Type B pancreatic cell (in vitro differentiated cells): ENCODE results near the gene FRMPD1. TPM values are rescaled to one million over a fixed set of nuclear protein-coding genes. Genes with fewer than 3 reads are reported as not detected.

Source experiments
- DNase-seq: peaks from one replicate; pipeline ENCODE4 v3.0.0; 2021; ENCODE audit warnings: mixed read lengths; ENCODE audit not compliant: unreplicated experiment; ENCODE audit errors: extremely low spot score
- H3K27ac Mint-ChIP-seq: 2 replicates; pipeline ENCODE4 v1.8.0; 2021; ENCODE audit warnings: mild to moderate bottlenecking, mixed read lengths
- H3K27me3 Mint-ChIP-seq: 2 replicates; pipeline ENCODE4 v1.8.0; 2021; ENCODE audit warnings: mixed read lengths
- H3K36me3 Mint-ChIP-seq: 2 replicates; pipeline ENCODE4 v1.8.0; 2021; ENCODE audit warnings: mixed read lengths
- H3K4me1 Mint-ChIP-seq: one replicate; pipeline ENCODE4 v1.8.0; 2021; ENCODE audit warnings: mixed read lengths; ENCODE audit not compliant: unreplicated experiment
- H3K4me3 Mint-ChIP-seq: 2 replicates; pipeline ENCODE4 v1.8.0; 2021; ENCODE audit warnings: mild to moderate bottlenecking, mixed read lengths
- H3K9me3 Mint-ChIP-seq: 2 replicates; pipeline ENCODE4 v1.8.0; 2021; ENCODE audit warnings: mixed read lengths
- total RNA-seq: library from RNA; stranded (reverse); gene quantifications from 2 replicates; pipeline ENCODE4 v1.2.1, GENCODE V29; 2021; ENCODE audit warnings: low replicate concordance
- TF ChIP-seq, protein P1 (sequence below): fragments of 200-600 bp; sonication (generic); conservative IDR thresholded peaks from 2 replicates; pipeline ENCODE4 v1.5.0; 2021; ENCODE audit warnings: antibody characterized with exemption, mild to moderate bottlenecking

Gene FRMPD1
- total RNA-seq, 1 donor from 2014 or later = 0.82 TPM

GRCh38 chr9:37635808-37636207 lies 14.9 kb upstream of the FRMPD1 start:
- TF ChIP-seq, protein P1, sequence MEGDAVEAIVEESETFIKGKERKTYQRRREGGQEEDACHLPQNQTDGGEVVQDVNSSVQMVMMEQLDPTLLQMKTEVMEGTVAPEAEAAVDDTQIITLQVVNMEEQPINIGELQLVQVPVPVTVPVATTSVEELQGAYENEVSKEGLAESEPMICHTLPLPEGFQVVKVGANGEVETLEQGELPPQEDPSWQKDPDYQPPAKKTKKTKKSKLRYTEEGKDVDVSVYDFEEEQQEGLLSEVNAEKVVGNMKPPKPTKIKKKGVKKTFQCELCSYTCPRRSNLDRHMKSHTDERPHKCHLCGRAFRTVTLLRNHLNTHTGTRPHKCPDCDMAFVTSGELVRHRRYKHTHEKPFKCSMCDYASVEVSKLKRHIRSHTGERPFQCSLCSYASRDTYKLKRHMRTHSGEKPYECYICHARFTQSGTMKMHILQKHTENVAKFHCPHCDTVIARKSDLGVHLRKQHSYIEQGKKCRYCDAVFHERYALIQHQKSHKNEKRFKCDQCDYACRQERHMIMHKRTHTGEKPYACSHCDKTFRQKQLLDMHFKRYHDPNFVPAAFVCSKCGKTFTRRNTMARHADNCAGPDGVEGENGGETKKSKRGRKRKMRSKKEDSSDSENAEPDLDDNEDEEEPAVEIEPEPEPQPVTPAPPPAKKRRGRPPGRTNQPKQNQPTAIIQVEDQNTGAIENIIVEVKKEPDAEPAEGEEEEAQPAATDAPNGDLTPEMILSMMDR = no peak
- Mint-ChIP-seq H3K27me3 (peaks cover 6% of the 10 kb centered on the region), H3K27ac (no peak overlapping the region), H3K36me3 (no peaks in the 10 kb centered on the region), H3K4me1 (no peaks in the 10 kb centered on the region), H3K9me3 (no peaks in the 10 kb centered on the region), H3K4me3 (no peak overlapping the region)
- no peak for DNase-seq

- Mint-ChIP-seq H3K4me3 (no peak overlapping the region), H3K36me3 (no peaks in the 10 kb centered on the region), H3K27ac (no peak overlapping the region), H3K4me1 (no peaks in the 10 kb centered on the region), H3K9me3 (no peaks in the 10 kb centered on the region), H3K27me3 (peaks cover 9% of the 10 kb centered on the region)
- TF ChIP-seq, protein P1 = no peak
- DNase-seq = no peak
These were observed 14.0 kb upstream of the FRMPD1 start for GRCh38 chr9:37636511-37637448.

DNA sequence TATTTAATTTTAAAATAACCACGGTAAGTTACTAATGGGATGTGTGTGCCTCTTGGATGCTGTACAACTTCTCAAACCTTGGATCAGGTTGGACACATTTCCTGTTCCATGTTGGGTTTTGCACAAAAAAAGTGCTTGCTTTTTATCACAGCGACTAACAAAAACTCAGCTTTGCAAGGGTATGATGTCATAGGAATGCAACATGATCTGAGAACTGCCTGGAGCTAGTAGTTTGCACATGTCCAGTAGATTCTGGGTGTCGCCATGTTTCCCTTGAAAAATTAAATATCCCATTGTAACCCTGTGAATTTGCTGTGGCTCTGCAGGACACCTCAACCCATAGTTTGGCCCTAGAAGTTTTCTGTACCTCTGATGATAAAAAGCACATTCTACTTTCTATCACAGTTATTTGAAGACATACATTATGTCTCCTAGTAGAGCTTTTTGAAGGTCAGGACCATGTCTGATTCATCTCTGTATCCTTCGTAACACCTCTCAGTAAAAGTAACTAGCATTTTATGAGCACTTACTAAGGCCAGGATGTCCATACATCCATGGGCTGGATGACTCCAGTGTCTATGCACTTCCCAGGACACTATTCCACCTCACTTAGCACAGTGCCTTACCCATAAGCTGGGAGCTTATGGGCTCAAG lies 11.5 kb upstream of the FRMPD1 start:
- Mint-ChIP-seq H3K27ac (peak overlapping the region; percentile 87), H3K4me3 (no peak overlapping the region), H3K36me3 (no peaks in the 10 kb centered on the region), H3K27me3 (peaks cover 13% of the 10 kb centered on the region), H3K9me3 (no peaks in the 10 kb centered on the region), H3K4me1 (no peaks in the 10 kb centered on the region)
- TF ChIP-seq, protein P1 = no peak
- no peak for DNase-seq

DNA sequence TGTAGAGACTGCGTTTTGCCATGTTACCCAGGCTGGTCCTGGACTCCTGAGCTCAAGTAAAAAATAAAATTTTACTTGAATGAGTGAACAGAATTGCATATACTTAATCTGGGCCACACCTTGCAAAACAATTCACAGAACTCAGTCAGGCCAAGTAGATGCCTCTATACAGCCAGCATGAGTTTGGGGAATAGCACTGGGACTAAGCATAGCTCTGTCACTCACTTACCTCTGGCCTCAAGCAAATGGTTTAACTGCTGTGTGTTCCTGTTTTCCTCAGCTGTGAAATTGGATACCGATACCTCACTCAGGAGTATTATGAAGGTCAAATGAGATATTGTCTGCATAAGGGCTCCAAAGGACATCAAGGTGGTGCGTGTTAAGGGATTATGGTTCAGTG lies 10.9 kb upstream of the FRMPD1 start:
- Mint-ChIP-seq H3K36me3 (no peaks in the 10 kb centered on the region), H3K27me3 (peaks cover 14% of the 10 kb centered on the region), H3K9me3 (no peaks in the 10 kb centered on the region), H3K27ac (peak overlapping the region; percentile 87), H3K4me3 (no peak overlapping the region), H3K4me1 (no peaks in the 10 kb centered on the region)
- no peak for DNase-seq
- TF ChIP-seq, protein P1 = no peak

DNA sequence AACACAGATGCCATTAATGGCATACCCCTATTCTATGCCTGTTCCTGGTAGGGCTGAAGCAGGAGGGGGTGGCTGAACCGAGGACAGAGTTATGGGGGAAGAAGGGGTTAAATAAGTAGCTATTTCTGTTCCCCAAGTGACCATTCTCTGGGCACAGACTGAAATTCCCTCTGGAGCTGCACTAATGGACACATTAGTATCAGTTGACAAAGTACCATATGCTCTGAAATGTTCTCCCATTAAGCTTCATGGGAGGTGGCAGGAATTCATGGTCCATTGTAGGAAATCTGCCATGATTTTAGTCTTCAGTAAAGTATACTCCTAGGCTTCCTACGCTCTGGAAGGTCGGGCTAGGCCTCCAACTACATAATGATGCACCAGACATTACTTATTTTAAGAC lies 10.5 kb upstream of the FRMPD1 start:
- H3K9me3 Mint-ChIP-seq = no peaks in the 10 kb centered on the region
- TF ChIP-seq, protein P1 = no peak
- no peak for DNase-seq
- H3K27me3 Mint-ChIP-seq = peaks cover 18% of the 10 kb centered on the region
- no peaks in the 10 kb centered on the region for H3K36me3 Mint-ChIP-seq
- no peak overlapping the region for H3K4me3 Mint-ChIP-seq
- H3K4me1 Mint-ChIP-seq = no peaks in the 10 kb centered on the region
- peak overlapping the region; percentile 87 for H3K27ac Mint-ChIP-seq
